ENCODE results near the gene DEFB119.

The DEFB119 gene

GRCh38 chr20:31414381-31414780 is 24.0 kb upstream of the DEFB119 start:
- ChIA-PET POLR2A (ENCODE audit: low non-redundant PET) (no interaction called here), CTCF (interaction anchor here (0.6 kb wide), 1 partner anchor 67 kb away, joined by 3 read pairs; no protein-coding TSS in a partner anchor)
- no peak for DNase-seq (ENCODE audit: low spot score)
- no peak overlapping the region for H3K27ac ChIP-seq
- TF ChIP-seq, protein P1, sequence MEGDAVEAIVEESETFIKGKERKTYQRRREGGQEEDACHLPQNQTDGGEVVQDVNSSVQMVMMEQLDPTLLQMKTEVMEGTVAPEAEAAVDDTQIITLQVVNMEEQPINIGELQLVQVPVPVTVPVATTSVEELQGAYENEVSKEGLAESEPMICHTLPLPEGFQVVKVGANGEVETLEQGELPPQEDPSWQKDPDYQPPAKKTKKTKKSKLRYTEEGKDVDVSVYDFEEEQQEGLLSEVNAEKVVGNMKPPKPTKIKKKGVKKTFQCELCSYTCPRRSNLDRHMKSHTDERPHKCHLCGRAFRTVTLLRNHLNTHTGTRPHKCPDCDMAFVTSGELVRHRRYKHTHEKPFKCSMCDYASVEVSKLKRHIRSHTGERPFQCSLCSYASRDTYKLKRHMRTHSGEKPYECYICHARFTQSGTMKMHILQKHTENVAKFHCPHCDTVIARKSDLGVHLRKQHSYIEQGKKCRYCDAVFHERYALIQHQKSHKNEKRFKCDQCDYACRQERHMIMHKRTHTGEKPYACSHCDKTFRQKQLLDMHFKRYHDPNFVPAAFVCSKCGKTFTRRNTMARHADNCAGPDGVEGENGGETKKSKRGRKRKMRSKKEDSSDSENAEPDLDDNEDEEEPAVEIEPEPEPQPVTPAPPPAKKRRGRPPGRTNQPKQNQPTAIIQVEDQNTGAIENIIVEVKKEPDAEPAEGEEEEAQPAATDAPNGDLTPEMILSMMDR (conservative IDR thresholded peaks at IDR 0.05; ENCODE audit: low read depth) = no peak

GRCh38 chr20:31410011-31410410 is 19.6 kb upstream of the DEFB119 start:
- CTCF ChIA-PET = no interaction called here
- POLR2A ChIA-PET (ENCODE audit: low non-redundant PET) = no interaction called here
- no peak overlapping the region for H3K27ac ChIP-seq
- TF ChIP-seq, protein P1 (conservative IDR thresholded peaks at IDR 0.05; ENCODE audit: low read depth) = no peak
- DNase-seq (ENCODE audit: low spot score) = no peak

GRCh38 chr20:31406115-31406514 is 15.7 kb upstream of the DEFB119 start, which contains the start of gene DEFB121:
TSS of gene DEFB121 (minus strand) at chr20:31406215. CDS start at chr20:31406152, 63 bp downstream.
- no peak for DNase-seq (ENCODE audit: low spot score)
- TF ChIP-seq, protein P1 (conservative IDR thresholded peaks at IDR 0.05; ENCODE audit: low read depth) = no peak
- H3K27ac ChIP-seq = no peak within 1 kb of the TSS
- CTCF ChIA-PET = interaction anchor here (0.5 to 1.1 kb wide), 3 partner anchors 14 to 54 kb away, joined by 3 to 6 read pairs (median 5); no protein-coding TSS in a partner anchor
- POLR2A ChIA-PET (ENCODE audit: low non-redundant PET) = no interaction called here

- TF ChIP-seq, protein P1 (conservative IDR thresholded peaks at IDR 0.05; ENCODE audit: low read depth) = no peak
- H3K27ac ChIP-seq = no peak overlapping the region
- POLR2A ChIA-PET (ENCODE audit: low non-redundant PET) = no interaction called here
- DNase-seq (ENCODE audit: low spot score) = no peak
- CTCF ChIA-PET = interaction anchor here (0.5 kb wide), 1 partner anchor 52 kb away, joined by 3 read pairs; no protein-coding TSS in a partner anchor
Observed at GRCh38 chr20:31403886-31404285, 13.5 kb upstream of the DEFB119 start.

DNA sequence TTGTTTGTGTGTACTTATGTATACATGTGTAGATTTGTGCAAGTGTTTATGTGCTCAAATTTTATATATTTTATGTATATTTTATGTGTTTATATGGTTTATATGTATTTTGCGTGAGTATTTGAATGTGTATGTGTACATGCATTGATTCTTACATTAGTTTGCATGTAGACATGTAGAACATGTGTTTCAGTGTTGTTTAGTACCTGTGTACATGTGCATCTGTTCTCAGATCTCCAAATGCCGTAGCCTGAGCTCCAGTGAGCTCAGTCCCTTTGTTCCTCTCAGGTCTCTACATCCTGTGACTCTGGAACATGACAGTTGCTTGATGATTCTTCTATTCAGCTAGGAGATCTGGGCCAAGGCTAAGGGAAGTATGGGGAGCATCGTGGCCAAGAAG is 4.5 kb upstream of the DEFB119 start:
- no peak overlapping the region for H3K27ac ChIP-seq
- POLR2A ChIA-PET (ENCODE audit: low non-redundant PET) = no interaction called here
- TF ChIP-seq, protein P1 (conservative IDR thresholded peaks at IDR 0.05; ENCODE audit: low read depth) = no peak
- DNase-seq (ENCODE audit: low spot score) = no peak
- CTCF ChIA-PET = no interaction called here

DNA sequence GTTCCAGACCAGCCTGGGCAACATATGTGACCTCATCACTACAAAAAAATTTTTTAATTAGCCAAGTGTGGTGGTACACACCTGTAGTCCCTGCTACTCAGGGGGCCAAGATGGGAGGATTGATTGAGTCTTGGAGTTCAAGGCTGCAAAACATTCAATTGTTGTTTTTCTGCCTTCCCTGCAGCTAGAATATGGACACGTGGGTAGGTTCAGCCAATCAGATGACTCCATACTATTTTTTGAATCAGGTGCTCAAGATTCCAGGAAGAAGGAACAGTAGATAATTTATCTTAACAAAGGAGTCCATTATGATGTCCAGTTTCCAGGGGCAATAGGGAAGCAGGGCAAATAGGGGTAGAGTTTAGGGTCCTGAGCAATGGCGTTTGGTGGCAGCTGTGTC is 2.4 kb upstream of the DEFB119 start:
- TF ChIP-seq, protein P1 (conservative IDR thresholded peaks at IDR 0.05; ENCODE audit: low read depth) = no peak
- ChIA-PET POLR2A (ENCODE audit: low non-redundant PET) (no interaction called here), CTCF (interaction anchor here (0.6 kb wide), 1 partner anchor 86 kb away, joined by 6 read pairs; no protein-coding TSS in a partner anchor)
- no peak for DNase-seq (ENCODE audit: low spot score)
- no peak overlapping the region for H3K27ac ChIP-seq
